Right hindlimb (tissue), 1 donor: ENCODE measurements around the gene HS6ST1.

ENCODE experiments used
- DNase-seq: peaks from one replicate; pipeline ENCODE4 v3.0.0-alpha.2; 2018

HS6ST1 gene

DNA sequence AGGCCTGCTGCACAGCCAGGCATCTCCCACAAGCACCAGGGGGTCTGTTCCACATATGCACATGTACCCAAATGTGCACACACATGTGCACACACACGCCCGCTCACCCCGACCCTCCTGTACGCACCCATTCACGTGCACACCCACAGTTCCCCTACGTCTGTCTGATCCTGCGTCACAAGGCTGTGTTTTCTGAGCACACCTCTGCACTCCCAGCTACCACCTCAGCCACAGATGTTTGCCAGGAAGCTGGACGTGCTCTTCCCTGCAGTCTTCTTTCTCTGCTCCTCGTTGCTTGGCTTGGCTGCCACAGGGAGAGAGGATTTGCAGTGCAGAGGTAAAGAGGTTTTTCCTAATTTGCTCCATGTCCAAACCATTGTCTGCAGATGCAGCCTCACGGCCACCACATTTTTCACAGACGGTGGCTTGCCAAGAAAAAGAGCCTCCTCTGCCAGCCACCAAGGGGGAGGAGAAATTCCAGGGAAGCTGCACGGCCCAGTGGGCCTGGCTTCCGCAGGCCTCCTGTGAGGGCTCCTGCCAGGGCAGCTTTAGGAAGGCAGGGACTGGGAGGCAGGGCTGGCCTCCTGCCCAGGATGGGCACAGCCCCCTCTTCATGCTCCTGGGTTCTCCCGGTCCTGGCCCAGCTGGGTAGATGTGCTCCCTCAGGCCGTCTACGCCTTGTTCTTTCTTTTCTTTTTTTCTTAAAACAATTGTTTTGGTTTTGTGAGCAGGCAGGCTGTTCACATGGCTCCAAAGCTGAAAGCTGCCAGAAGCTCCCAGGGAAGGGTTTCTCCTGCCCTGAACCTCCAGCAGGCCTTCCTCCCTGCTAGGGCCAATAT is 29.3 kb upstream of the HS6ST1 start:
- peak; percentile 91 for DNase-seq

DNA sequence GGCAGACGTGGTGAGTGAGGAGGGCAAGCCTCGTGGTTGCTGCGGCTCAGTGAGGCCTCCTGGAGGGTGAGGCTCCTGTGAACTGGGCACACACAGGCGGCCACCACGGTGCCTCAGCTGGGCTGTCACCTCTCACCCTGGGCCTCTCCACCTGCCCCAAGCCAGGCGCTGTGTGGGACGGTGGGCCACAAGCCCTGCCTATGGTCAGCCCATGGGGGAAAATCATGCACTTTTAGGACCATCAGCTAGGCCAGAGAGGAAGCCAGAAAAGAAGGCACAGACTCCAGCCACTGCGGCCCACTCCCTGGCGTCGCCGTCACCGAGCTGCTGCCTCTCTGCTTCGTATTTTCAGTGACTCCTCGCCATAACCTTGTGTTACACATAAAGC is 28.5 kb upstream of the HS6ST1 start:
- no peak for DNase-seq

DNA sequence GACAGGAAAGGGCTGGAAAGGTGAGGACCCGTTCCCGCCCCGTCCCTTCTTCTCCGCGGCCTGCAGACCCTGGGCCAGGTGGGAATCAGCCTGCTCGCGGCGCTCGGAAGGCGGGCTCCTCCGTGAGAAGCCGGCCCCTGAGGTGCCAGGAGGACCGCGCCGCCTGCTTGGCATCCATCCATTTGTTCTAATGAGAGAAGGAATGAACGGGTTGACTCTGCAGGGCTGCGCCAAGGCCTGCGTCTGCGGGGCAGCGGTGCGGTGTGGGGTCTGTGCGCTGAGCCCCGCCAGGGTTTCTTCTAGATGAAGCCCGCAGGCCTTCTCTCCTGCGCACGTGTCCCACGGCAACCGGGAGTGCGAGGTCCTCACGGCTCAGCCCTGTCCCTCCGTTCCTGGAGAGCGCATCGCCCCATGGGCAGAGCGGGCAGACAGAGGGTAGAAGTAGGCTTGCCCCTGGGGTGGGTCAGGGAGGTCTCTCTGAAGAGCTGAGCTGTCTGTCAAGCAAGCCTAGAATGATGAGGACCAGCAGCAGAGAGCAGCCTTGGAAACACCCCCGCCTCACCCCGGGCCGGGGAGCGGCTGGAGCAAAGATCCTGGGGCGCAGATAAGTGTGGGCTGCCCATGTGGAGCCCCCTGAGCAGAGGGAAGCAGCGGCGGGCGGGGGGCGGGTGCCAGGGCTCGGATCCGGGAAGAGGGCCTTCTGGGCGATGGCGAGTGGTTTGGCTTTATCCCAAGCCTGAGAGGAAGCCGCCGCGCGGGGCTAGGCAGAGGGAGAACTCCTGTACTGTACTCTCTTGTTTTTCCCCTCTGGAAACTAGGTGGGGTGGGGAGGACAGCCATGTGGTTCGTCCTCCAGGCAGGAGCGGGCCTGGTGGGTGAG is 27.9 kb upstream of the HS6ST1 start:
- DNase-seq: no peak

DNA sequence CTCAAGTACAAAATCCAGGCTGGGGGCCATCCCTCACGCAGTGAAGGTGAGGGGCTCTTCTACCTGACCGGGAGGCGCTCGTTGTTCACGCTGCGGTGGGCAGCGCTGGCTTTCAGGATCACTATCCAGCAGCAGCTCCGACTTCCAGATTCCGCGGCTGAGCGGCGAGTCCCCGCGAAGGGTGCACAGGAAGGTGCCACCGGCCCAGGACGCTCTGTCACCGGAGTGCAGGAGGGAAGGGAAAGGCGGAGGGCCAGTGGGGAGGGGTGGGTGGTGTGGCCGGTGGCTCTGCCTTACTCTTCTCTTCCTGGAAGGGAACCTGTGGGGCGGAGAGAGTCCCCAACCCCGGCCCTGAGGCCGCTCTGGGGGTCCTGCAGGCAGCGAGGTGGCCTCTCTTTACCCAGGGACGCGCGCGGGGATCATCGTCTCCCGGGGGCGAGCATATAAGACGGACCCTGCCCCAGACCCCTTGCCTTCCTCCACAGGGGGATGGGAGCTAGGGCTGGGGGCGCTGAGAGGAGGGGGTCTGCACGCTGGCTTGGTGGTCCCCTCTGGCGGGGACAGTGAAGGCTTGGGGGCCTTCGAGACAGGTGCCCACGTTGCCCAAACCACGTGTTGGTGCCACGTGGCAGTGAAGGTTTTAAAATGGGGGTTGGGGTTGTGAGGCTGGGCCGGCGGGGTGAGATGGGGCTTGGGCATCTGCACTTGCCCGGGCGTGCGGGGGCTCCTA is 26.9 kb upstream of the HS6ST1 start:
- DNase-seq: no peak

DNA sequence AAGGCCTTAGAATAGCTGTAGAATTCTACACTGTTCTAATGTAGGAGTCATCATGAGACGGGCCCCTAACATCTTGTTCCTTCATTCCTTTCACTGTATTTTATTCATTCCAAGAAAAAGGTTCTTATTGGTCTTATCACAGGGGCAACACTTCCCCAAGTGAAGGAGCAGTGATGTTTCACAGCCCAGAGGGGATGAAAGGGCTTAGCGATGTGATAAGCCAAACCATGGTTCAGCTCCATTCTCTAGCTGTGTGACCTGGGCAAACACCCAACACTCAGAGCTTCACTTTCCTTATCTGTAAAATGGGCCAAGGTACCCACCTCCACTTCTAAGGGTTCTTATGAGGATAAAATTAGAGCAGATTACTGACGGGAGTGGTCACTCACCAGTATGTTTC is 25.4 kb upstream of the HS6ST1 start:
- DNase-seq: no peak

DNA sequence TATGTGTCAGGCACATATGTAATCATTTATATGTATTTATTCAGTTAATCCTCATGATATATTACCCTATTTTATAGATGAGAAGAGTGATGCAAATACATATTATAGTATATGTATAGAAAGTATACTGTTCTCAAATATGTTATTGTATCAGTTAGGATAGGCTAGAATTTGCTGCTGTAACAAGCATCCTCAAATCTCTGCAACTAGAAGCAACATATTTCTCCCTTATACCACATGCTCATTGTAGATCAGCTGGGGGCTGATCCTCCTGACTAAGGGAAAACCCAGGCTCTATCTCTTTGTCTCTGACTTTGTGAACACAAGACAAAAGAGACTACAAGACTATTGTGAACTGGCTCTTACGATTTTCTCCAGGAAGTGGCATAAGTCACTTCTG is 24.8 kb upstream of the HS6ST1 start:
- DNase-seq: no peak

DNA sequence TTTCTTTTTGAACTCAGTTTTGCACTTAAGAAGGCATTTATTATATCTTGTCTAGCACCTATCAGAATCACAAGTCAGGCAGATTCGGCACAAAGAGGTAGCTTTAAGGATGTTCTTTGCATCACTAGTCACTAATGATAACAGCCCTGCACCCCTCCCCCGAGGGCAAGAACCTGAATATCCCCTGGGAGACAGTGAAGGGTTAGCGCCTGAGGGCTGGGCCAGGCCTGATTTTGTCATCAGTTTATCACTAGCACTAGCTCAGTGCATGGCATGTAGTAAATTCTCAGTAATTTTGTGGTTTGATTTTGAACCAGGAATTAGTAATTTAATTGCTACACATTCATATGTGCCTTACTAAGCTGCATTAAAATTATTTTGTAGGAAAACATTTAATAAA is 23.9 kb upstream of the HS6ST1 start:
- no peak for DNase-seq

DNA sequence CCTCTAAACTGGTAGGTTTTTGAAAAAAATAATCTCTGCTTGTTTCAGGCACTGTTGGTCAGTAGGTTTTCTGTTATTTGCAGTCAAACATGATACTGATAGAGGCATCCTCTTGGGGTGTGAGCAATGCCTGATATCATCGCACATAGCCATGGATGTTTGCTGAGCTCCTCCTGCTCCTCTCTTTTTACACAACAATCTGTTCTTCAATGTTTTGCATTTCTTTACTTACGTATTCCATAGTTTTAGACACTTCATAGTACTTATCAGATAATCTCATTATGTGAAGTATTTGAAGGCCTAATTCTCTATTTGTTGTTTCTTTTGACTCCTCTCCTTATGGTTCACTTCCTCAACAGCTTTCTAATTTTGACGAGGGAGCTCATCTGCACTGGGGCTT is 23.0 kb upstream of the HS6ST1 start:
- DNase-seq: no peak

DNA sequence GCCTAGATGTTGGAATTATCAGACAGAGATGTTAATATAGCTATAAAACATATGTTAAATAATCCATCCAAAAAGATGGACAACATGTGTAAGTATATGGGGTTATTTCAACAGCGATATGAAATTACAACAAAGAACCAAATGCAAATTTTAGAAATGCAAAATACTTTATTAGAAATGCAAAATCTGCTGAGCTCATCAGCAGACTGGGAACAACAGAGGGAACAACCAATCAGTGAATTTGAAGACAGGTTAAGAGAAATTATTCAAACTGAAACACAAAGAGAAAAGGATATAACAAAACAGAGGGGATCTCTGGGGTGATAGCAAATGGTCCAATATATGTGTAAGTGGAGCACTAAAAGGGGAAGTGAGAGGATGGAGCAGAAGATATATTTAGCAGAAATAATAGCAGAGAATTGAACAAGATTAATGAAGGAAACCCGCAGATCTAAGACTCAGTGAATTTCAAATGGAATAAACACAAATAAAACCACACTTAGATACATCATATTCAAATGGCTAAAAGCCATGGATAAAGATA is 13.5 kb upstream of the HS6ST1 start:
- DNase-seq: no peak

DNA sequence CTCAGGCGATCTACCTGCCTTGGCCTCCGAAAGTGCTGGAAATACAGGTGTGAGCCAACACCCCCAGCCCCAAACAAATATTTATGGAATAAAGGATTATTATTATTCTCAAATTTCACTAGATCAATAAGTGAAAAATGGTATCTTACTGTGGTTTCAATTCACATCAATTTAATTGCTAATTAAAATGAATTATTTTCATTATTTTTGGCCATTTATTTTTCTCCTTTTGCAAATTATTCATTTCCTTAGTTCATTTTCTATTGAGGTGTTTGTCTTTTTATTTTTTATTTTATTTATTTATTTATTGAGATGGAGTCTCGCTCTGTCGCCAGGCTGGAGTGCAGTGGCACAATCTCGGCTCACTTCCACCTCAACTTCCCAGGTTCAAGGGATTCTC is 11.9 kb upstream of the HS6ST1 start:
- DNase-seq: no peak

DNA sequence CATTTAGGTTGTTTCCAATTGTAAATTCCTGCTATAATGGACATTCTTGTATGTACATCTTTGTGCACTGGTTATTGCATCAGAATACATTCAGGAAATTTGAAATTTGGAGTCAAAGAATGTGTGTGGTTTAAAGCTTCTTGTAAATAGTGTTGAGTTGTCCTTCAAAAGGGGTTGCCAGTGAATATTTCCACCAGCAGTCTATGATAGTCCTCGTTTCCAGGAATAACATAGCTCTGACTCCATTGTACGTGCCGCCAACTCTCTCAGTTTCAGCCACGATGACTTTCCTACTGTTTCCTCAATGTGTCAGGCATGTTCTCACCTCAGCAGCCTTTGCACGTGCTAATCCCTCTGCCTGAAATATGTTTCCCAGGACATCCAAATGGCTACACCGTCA is 10.9 kb upstream of the HS6ST1 start:
- DNase-seq: peak; percentile 31

DNA sequence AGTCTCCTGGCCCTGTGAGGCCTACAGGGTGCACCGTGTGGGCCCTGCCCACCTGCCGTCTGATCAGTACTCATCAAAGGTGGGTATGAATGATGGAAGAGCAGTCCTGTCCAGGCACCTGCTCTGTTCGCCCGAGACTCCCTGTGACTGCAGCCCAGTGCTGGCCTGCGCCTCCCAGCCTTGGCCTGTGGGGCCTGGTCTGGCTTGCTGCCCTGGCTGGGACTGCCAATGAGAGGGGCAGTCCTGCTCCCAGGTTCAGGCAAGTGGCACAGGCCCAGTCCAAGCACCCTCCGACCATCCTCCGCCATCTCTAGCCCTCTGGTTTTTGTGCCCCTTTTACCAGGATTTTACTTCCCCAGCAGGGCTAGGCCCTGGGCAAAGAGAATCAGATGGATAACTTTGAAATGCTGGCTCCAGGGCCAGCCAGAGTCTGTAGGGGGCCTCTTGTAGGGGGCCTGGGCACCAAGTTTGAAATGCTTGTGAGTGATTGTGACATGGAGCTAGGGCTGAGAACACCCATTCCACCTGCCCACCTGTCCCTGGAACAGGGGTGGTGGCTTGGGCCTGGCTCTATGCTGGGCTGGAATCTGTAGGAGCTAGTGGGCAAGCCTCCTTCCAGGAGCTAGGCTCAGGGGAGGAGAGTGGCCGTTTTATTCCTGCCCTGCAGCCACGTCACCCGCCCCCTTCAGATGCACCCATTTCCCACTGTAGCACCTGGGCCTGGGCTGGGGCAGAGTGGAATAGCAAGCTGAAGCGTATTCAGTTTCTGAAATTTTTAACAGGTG is 8.7 kb upstream of the HS6ST1 start:
- DNase-seq: no peak

DNA sequence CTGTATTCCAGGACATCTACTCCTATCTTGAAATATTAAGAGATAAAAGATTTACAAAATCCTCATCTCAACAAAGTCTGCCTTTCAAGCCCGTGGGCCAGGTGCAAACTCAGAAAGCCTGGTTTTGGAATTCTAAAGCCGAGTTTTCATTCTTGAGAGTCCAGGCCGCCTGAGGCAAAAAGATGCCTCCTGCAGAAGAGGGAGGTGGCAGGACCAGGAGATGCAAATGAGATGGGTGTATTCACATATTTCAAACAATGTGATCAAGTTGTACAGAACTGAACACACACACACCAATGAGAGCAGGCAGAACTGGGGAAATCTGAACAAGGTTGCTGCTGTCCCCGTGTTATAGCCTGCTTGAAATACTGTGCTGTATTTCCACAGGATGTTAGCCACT is 7.7 kb upstream of the HS6ST1 start:
- no peak for DNase-seq

DNA sequence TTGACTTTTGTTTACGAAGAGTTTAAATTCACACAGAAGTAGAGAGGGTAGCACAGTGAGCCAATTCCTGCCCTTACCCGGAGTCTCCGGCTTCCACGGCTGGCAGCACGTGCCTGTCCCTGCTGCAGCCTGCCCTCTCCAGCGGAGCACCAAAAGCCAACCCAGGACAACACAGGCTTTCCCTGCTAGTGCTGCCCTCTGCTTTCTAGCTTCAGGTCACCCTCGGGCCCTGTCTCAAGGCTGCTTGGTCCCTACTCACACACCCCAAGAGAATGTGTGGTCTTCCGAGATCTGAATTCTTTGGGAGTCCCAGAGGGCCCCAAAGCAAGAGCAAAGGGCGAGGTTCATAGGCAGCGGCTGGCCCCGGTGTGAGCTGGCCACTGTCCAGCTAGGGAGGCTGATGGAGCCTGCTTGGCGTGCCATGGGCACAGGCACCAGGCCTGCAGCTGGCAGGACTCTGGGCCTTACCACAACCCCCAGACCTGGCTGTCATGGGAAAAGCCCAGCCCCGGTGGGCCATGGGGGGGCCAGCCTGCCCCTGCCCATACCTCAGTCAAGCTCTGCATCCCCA is 7.0 kb upstream of the HS6ST1 start:
- no peak for DNase-seq

DNA sequence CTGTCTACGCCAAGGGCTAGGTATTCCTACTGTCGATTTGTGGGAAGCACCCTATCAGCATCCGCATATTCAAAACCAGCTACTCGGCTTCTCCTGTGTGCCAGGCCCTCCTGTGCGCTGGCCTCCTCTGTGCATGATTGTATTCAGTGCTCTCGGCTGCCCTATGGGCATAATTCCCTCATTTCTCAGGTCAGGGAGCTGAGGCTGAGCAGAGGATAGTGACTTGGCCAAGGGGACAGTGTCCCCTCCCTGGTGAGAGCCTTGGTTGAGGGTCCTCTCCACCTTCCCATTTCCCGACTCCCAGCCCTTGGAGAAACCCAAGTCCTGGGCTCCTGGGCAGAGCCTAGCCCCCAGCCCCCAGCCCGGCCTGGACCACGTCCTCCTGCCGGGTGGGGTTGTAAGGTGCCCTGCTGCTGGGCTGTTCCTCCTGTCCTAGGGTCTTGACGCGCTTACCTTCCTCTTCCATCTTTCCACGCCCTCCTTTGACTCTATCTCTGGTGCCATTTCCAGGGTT is 6.3 kb upstream of the HS6ST1 start:
- no peak for DNase-seq

DNA sequence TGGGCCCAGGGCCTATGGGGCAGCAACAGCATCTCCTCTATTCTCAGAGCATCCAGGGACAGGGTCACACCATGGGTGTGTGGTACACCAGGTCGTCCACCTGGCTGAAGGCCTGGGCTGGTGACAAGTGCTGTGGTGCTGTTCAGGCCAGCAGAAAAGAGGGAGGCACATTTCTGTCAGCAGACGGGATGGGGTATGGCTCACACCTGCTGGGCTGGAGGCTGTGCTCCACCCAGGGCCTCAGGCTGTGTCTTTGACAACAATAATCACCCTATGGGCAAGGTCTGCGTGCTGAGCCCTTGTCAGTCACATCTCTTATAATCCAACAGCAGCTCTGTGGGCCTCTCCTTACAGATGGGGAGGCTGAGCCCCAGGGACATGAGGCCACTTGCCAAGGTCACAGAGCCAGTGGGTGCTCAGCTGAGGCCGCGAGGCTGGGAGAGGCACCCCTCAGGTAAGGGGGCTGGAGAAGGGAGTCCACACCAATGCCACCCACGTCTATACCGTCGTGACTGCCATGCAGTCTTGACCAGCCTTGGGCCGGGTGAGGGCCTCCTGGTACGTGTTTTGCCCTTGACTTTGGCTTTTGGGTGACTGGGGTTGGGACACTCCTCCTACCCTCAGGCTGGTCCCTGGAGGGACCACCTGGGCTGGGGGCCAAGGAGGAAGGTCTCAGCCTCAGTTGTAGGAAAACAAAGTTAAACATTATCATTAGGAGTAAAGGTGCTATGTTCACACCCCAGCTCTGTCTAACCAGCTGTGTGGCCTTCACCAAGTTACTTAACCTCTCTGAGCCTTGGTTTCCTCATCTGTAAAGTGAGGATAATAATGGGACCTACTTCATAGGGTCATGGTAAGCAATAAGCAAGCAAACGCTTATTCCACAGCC is 5.6 kb upstream of the HS6ST1 start:
- peak; percentile 20 for DNase-seq

DNA sequence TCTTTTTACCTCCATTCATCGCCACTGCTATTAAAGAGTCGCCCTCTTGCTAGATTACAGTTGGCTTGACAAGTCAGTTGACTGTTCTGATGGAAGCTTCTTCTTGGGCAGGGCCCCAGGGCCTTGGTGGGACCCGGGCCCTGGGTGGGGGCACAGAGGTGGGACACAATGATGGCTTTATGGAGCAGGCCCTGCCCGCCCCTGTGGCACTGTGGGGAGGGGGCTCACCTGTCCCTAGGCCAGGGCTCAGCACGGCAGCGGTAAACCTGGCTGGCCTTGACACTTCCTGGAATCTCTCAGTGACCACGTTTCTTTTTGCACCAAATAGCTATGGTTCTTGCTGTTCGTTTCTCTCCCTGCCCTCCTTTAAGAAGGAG is 4.9 kb upstream of the HS6ST1 start:
- no peak for DNase-seq

DNA sequence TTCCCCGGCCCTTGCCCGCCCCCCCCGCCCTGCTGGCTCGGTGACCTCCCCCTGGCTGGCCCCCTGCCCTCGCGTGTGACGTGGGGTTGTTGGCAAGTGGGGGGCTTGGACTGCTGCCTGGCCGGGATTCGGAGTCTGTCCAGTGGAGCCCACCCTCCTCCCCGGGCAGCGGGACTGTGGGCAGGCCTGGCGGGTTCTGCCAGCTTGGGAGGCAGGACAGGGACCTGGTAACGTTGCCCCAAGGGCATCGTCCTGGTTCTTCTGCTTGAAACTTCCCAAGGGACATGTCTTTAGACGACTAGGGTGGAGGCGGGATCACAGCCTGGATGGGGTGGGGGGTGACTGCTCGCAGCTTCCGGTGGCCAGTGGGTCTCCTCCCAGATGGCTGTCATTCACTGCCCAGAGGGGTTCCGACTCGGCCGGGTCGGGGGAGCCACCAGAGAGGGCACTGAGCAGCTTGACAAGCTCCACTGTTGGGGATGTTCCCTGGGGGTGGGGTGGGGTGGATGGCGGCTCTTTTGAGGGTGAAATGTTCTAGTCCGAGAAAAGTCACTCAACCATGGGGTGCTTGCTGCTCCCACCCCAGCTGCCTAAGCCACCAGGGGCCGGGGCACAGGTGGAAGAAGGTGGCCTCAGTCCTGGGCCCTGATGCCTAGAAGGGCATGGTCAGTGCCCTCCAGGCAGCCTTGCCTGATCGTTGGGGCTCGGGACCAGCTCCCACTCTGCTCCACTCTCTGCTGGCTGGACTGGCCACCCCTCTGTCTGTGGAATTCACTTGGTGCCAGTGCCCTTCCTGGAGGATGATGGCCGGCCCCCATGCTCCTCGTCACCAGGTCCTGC is 4.3 kb upstream of the HS6ST1 start:
- DNase-seq: peak; percentile 58

DNA sequence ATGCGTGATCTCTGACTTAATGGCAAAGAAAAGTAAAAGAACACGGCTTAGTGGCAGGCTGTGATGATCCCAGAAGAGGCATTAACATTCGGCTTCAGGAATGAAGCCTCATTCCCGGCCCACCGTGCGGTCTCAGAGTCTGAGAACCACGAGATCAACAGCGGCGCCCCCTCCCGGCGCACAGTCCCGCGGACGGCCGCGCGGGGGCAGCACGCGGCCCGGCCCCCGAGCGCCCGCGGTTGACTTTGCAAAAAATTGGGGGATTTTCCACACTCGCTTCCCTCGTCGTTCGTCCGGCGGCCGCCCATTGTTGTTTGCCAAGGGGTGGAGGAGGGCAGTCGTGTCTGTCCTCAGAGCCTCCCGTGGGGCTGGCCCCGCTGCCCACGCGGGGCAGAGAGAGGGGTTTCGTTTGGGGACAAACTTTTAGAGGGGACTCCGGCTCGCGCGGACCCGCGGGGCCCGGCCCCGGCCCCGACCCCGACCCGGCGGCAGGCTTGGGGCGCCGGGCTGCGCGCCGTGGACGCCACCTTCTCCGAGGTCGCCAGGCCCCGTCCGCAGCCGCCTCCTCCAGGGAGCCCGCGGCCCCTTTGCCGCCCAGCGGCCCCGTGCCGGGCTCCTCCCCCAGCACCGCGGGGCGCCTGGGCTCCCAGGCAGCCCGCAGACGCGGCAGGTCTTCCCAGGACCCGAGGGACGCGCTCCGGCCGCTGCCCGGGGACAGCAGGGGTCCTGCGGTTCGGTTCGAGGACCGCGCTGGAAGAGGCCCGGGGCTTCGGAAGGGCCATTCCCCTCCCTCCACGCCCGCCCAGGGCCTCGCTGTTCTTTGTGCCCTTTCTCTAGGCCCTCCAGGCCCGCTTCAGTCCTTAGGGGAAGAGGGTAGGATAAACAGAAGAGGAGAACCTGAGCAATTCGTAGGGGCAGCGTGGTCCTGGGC is 3.4 kb upstream of the HS6ST1 start:
- DNase-seq: peak; percentile 92
